Measurements from ENCODE around the gene CYB561D2.

DNA sequence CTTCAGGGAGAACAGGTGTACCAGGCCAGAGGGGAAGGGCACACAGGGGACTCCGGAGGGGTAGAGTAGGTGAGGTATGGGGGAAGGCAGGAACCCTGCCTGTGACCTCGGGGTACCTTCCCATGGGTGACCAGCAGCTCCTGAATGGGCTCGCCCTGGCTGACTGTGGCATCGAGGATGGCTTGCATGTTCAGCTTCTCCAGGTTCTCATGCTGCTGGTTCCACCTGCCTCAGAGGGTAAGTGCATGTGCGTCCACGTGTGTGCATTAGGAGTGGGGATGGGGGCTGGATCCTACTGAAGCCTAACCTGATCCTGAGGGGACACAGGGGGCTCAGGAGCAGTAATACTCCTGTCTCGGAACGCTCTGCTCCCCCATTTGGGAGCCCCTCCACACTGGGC is 5.7 kb upstream of the CYB561D2 start:
- TF ChIP-seq, protein P1, sequence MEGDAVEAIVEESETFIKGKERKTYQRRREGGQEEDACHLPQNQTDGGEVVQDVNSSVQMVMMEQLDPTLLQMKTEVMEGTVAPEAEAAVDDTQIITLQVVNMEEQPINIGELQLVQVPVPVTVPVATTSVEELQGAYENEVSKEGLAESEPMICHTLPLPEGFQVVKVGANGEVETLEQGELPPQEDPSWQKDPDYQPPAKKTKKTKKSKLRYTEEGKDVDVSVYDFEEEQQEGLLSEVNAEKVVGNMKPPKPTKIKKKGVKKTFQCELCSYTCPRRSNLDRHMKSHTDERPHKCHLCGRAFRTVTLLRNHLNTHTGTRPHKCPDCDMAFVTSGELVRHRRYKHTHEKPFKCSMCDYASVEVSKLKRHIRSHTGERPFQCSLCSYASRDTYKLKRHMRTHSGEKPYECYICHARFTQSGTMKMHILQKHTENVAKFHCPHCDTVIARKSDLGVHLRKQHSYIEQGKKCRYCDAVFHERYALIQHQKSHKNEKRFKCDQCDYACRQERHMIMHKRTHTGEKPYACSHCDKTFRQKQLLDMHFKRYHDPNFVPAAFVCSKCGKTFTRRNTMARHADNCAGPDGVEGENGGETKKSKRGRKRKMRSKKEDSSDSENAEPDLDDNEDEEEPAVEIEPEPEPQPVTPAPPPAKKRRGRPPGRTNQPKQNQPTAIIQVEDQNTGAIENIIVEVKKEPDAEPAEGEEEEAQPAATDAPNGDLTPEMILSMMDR (IDR thresholded peaks at IDR 0.05): no peak
- no peak for TF ChIP-seq POLR2A (IDR thresholded peaks at IDR 0.05)
